T1000 (cell line): Measurements from ENCODE around the gene RUNX2.
A peak's percentile ranks its signal among the peaks of the same experiment; 100 is the strongest.

Experiments used
- DNase-seq: peaks from one replicate; lab custom pipeline; 2025; ENCODE audit warnings: mixed read lengths; lab: John Stamatoyannopoulos, UW

RUNX2 gene

DNA sequence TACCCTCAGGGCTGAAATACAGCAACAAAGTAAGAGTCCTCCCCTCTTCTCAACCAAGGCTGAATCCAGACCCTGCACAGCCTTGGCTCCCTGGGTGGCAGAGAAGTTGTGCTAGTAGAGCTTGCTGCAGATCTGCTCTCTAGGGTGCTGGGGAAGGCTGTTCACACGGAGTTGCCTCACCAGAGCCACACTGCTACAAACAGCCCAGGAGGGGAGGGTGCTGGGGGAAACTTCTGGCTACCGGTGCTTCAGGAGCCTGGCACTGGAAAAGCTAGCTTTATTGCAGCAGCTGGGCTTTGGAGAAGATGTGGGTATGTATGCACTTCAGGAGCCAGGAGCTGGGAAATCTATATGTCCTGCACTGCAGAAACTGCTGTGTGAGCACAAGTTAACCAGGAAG lies 87.2 kb downstream of the RUNX2 start:
- DNase-seq = no peak

DNA sequence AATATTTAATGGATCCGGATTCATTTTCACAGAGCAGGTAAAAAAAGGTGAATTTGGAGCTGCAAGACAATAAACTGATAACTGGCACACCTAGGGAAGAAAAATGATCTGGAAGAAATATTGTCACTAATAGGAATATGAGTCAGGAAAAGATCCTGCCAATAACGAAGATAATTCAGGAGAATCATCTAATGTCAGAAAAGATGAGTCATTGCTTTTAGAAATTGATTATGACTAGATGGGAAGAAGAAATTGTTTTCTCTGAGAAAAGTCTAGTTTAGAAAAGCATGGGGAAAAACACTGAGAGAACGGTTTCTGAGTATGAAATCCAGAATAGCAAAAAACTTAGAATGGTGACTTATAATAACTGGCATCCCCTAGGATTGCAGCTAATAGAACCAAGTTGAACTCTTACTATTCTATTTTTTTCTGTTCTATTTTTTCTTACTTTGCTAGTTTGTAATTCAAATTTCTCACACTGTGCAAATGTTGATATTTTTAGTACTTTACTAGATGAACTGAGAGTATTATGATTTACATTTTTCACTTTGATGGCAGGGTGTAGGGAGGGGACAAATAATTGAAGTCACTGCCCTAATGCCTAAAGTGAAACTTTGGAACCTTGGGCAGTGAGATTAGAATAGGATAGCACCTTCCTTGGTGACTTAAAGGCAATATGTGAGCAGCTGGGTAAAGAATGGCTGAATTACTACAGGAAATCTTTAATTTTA lies 87.8 kb downstream of the RUNX2 start:
- DNase-seq = no peak

GRCh38 chr6:45416700-45417099 lies 88.6 kb downstream of the RUNX2 start:
- no peak for DNase-seq

DNA sequence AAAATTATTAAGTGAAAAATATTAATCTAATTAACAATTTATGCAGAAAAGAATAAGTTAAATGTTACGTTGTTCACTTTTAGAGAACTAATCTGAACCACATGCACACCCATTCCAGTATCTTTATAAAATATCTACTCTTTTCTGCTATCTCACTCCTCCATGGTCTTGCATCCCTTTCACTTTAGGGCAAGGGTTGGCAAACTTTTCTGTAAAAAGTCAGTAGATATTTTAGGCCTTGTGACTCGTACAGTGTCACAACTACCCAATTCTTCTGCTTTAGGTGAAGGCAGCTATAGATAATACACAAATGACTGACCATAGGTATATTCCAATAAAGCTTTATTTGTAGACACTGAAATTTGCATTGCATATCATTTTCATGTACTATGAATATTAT lies 89.3 kb downstream of the RUNX2 start:
- DNase-seq = no peak

DNA sequence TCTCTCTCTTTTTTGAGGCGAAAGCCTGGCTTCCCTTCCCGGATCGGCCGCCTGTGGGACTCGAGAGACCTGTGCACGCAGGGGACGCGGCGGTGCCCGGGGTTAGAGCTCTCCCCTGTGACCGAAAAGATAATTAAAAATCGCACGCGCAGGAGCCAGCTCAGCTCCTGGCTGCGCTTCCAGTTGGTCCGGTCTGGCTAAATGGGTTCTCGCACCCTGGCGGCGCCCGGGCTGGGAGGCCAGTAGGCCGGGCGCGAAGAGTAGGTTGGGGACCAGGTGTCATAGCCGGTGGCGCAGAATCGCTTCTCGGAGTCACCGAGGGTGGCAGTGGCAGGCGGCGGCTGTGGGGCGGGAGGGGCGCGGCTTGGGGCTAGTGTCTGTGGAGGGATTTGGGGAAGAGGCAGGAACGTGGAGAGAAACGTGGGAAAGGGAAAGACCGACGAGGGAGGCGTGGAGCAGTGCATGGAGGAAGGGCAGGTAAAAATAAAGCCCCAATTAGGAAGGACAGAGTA lies 91.5 kb downstream of the RUNX2 start:
- no peak for DNase-seq

- DNase-seq = no peak
Observed at GRCh38 chr6:45420083-45420908, 92.2 kb downstream of the RUNX2 start.

DNA sequence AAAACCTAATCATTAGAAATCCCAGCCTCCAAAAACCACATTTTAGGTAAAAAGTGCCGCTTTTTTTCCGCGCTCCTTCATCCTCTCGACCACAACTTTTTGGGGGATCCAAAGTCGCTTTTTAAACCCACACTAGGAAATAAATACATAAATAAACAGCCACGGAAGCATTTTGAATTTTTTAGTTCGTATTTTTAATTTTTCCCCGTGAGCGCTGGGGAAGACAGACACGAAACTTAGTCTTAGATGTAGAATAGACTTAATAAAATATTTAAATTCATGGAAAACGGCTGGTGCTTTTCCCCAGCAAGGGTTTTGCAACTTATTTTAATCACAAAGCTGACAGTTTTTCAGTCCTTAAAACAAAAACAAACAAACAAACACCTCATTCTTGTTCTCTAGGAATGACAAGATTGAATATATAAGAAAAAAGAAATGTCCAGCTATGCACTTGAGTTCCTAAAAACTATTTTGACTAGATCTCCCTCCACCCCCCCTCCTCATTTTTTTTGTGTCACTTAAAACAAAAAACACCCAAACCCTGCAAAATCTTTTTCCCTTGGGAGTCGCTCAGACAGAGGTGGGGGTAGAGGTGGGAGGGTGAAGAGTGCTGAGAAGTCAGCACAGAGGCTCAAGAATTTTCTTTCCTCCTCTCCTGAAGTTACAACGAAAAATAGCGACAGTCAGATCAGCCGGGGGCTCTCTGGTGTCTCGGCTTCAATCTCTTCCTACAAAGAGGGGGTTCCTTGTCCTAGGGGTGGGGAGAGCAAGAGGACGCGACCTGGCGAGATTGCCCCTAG lies 93.0 kb downstream of the RUNX2 start:
- no peak for DNase-seq

- DNase-seq = peak; percentile 64
Observed at GRCh38 chr6:45421709-45422502, 93.8 kb downstream of the RUNX2 start.

GRCh38 chr6:45422503-45423110 lies 94.5 kb downstream of the RUNX2 start:
- DNase-seq = no peak

DNA sequence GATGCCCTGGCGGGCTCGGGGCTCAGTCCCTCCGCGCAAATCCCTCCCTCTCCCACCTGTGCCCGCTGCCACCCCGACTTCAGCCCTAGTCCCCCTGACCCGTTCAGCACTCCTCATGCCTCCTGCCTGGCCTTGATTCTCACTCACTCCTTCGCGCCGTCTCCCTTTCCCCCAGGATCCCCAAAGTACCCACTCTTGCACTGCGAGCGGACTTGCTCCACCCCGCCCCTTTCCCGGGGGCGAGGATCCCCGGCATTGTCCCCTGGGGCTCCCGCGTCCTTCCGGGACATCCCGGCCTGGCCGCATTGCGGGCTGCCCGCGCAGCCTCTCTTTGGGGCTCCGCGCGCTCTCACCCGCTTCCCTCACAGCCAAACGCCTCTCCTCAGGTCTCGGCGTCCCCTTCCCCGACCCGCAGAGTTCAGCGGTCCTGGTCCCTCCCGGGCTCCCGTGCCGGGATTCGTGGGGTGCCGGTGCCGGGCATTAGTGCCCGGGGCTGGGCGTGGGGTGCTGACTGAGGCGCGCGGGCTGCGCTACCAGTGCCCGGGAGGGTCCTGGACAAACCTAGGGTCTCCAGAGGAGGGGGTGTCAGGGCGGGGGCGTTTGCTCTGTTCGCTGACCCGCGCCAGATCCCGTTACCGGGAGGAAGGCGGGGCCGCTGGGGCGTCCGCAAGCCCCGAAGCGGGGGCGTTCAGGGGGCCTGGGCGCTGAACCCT lies 95.1 kb downstream of the RUNX2 start:
- DNase-seq = no peak

DNA sequence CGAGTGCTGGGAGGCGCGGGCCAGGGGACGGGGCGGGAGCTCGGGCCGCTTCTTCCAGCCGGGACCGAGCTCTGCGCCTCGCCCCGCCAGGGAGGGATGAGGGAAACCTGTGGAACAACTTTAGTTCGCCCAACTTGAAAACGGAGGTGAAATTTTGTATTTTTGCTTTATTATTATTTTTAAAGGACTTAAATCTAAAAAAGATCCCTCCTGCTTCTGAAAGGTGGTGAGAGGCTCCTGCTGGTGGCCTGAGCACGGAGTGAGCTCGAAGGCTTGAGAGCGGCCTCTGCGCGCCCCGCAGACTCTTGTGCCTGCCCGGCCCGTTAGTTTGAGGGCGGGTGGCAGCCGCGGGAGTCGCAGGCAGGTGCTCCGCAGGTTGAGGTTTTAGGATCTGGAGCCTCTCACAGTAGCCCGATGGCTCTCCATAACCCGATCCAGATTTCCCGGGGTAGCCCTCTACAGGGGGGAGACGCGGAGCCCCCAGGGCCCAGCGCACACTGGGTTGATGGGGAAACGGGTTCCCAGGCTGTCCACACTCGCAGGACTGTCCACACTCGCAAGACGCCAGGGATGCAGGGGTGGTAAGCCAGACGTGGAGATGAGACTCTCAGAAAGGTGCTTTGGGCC lies 95.8 kb downstream of the RUNX2 start:
- DNase-seq = no peak

DNA sequence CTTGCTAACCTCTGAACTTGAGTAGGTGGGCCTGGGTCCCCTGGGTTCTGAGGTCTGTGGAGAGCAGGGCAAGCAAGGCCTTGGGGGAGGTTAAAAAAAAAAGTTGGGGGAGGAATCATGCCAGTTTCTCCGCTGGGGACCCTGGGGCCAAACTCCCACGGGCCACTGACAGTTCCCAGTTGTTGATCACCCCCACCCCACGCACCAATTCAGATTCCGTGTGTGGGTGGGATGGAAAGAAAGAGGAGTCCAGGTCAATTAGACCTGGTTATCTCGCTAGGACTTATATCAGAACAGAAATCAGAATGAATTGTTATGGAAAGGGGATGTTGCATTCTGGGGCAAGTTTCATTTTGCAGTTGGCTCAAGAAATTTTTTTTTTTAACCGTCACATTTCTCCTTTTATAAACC lies 96.3 kb downstream of the RUNX2 start:
- no peak for DNase-seq

- no peak for DNase-seq
Observed at GRCh38 chr6:45426251-45426650, 98.1 kb downstream of the RUNX2 start.

- no peak for DNase-seq
Observed at GRCh38 chr6:45427726-45428125, 99.6 kb downstream of the RUNX2 start.

DNA sequence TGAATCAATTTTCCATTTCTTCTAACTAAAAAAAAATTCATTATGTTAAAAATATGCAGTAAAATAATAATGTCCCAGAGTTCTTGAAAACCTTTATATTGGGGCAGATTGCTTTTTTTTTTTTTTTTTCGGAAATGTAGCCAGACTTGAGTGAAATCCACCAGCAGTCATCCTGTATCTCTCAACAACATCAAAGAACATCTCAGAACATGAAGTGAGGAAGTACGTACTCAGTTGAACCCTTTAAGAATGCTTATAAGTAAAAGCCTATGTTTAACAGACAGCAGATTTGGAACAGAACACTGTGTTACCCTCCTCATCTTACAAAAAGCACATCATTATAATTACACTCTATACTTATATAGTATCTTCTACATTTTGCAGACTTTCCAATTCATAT lies 100.6 kb downstream of the RUNX2 start:
- DNase-seq = no peak

DNA sequence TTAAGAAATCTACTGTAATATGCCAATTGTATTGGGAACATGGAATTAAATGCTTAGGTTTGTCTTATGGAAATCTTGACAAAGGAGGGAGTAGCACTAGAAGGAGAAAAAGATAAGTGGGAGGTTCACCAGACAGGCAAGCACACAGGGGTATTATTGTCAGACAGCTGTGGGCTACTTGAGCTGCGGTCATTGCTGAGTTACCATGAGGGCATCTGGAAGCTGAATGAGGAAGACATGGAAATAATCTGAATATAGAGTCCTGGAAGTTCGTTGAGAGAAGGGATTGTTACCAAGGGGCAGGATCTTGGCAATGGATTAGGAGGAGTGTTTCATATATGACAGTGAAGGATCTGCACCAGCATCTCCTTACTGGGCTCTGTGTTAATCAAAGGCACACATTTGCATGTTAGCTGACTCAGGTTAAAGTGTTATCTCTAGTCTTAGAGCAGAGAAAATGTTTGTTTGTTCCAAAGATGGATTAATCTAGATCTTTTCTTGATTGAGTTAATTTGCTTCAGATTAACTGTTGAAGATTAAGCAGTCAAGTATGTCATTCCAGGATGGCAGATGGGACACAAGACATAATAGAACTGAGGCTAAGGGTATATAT lies 102.6 kb downstream of the RUNX2 start:
- DNase-seq = no peak

- no peak for DNase-seq
Observed at GRCh38 chr6:45431317-45432065, 103.4 kb downstream of the RUNX2 start.

DNA sequence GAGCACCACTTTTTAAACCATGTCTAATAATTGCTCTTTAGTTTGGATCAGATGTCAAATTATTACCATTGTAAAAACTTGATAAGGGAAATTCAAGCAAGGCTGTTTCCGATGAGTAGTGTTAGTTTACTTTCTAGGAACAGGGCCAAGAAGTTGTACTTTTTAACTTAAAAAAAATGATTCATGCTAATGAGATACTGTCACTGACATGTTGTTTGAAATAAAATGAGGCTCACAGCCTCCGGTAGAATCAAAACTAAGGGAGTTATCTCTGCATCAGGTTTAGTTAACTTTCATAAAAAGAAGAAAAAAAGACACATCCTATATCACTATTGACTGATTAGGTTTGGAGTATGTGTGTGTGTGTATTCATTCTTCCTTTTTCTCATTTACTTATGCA lies 104.8 kb downstream of the RUNX2 start:
- no peak for DNase-seq
